Mucosa of rectum (tissue), 2 donors: ENCODE results near the gene SAMHD1.
"Not testable (repeated sequence)": the region's sequence is repeated elsewhere in the genome, so short reads cannot be mapped to it uniquely, and the experiment has no call there.

ENCODE experiments used
- H3K27ac ChIP-seq, 2 donors: one replicate each; pipeline ENCODE4 v1.7.0; 2013; ENCODE audit warnings: inconsistent platforms in 2 of 2, low read depth in 2 of 2, low read length in 2 of 2
- H3K27me3 ChIP-seq, 2 donors: one replicate each; pipeline ENCODE4 v1.7.0; 2013; ENCODE audit warnings: low read length in 2 of 2; ENCODE audit not compliant: control insufficient read depth in 2 of 2, insufficient read depth in 2 of 2
- H3K36me3 ChIP-seq, 2 donors: one replicate each; pipeline ENCODE4 v1.7.0; 2013; ENCODE audit warnings: low read length in 2 of 2; ENCODE audit not compliant: control insufficient read depth in 2 of 2, insufficient read depth in 2 of 2
- H3K4me1 ChIP-seq, 2 donors: one replicate each; pipeline ENCODE4 v1.7.0; 2013; ENCODE audit warnings: low read length in 2 of 2, mild to moderate bottlenecking in 1 of 2; ENCODE audit not compliant: control insufficient read depth in 2 of 2, insufficient read depth in 2 of 2
- H3K4me3 ChIP-seq, 2 donors: one replicate each; pipeline ENCODE4 v1.7.0; 2013; ENCODE audit warnings: low read length in 2 of 2
- H3K9ac ChIP-seq, 2 donors: one replicate each; pipeline ENCODE4 v1.7.0; 2013; ENCODE audit warnings: low read length in 2 of 2, low read depth in 1 of 2, mild to moderate bottlenecking in 1 of 2
- H3K9me3 ChIP-seq, 2 donors: one replicate each; pipeline ENCODE4 v1.7.0; 2013; ENCODE audit warnings: low read length in 2 of 2; ENCODE audit not compliant: control insufficient read depth in 2 of 2
- donor health status: healthy.
- donor health status: Normal muscosa, but diverticular disease.

SAMHD1 gene

DNA sequence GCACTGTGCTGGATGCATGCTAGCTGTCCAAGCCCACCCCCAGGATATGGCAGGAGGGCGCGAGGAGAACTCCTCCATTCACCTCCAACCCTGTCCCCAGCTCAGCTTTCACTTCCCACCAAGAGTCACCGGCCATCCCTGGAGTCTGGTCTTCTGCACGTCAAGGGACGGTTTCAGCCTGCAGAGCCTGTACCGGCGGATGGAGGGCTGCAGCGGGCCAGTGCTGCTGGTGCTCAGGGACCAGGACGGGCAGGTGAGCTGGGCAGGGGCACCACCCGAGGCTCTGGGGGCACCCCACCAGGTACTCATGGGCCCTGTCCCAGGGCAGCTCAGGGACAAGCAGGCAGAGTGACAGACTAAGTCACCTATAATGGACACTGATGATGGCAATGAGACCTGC, 72.6 kb downstream of the SAMHD1 start:
- H3K36me3 ChIP-seq, result peaks cover 3 to 6% of the 10 kb centered on the region in 2 donors
- H3K27me3 ChIP-seq, result no peaks in the 10 kb centered on the region
- no peak overlapping the region for H3K9ac ChIP-seq
- H3K4me1 ChIP-seq, result peaks cover 20 to 37% of the 10 kb centered on the region in 2 donors
- no peak overlapping the region for H3K27ac ChIP-seq
- H3K9me3 ChIP-seq, result no peaks in the 10 kb centered on the region
- H3K4me3 ChIP-seq, result no peak overlapping the region

DNA sequence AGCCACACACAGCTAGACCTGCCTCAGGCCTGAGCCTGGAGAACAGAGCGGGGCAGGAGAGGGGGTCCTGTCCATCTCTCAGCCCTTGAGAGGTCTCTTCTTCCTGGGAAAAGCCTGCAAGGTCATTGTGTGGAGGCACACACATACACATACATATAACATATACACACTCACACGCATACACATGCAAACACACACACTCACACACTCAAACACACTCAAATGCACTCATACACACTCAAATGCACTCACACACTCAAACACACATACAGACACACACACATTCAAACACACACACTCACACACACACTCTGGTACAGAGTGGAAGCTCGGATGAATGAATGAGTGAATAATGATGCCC, 75.1 kb downstream of the SAMHD1 start:
- Histone ChIP-seq H3K27me3 (no peaks in the 10 kb centered on the region), H3K36me3 (peaks cover 3 to 6% of the 10 kb centered on the region in 2 donors), H3K4me3 (peak overlapping the region; percentile 69 to 77), H3K9ac (peak overlapping the region; percentile 85 to 89), H3K4me1 (peaks cover 22 to 30% of the 10 kb centered on the region in 2 donors), H3K27ac (peak overlapping the region; percentile 90 to 91), H3K9me3 (no peaks in the 10 kb centered on the region)

DNA sequence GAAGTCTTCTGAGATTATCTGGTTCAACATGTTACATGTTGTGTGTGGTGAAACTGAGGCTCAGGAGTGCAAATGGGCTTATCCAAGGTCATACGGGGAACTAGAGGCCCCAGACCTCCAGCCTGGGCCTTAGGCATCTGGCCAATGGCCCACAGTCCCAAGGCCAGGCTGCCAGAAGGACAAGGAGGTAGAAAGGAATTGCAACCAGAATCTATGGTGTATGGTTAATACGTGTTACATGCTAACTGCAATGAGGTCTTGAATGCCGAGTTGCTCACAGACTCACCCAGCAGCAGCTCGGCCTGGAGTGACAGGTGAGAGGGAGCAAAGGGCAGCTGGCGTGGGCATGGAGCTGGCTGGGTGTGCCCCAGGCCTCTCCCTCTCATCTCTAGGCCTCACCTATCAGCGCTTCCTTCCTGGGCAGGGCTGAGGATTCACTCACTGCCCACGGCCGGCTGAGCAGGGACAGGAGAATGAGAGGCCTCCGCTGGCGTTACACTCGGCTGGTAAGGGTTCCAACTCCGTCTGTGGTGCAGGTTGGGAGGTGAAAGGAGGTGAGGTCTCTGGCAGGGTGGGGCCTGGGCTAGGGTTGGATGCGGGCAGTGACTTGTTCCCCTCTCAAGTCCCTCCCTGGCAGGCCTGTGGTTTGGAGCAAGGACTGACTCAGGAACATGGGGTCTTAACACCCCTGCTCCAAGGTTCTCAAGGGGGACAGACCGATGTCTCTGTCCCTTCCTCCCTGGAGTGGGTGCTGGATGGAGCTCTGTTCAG, 75.6 kb downstream of the SAMHD1 start, which contains the start of gene TLDC2:
TLDC2 (plus strand) TSS at position 437 of the 771 bp plus-strand sequence; CDS start at position 474, 37 bp downstream.
- Histone ChIP-seq H3K36me3 (peaks cover 3 to 6% of the 10 kb centered on the region in 2 donors), H3K4me3 (peak within 1 kb of the TSS; percentile 69 to 77), H3K9me3 (no peaks in the 10 kb centered on the region), H3K27ac (peak within 1 kb of the TSS; percentile 90 to 91), H3K27me3 (no peaks in the 10 kb centered on the region), H3K4me1 (peaks cover 22 to 28% of the 10 kb centered on the region in 2 donors), H3K9ac (peak within 1 kb of the TSS; percentile 85 to 89)

DNA sequence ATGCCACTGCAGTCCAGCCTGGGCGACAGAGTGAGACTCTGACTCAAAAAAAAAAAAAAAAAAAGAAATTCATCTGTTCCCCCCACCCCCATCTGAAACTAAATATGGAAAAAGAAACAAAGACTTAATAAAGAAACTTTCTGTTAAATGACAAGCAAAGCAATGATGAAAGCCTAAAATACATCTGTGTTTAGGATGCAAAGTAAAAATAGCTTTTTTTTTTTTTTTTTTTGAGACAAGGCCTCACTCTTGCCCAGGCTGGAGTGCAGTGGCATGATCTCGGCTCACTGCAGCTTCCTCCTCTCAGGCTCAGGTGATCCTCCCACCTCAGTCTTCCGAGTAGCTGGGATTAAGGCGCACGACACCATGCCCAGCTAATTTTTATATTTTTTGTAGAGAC, 76.4 kb downstream of the SAMHD1 start:
- Histone ChIP-seq H3K9ac (peak overlapping the region in 1 of 2 donors; percentile 55), H3K4me1 (peaks cover 22 to 28% of the 10 kb centered on the region in 2 donors), H3K27ac (peak overlapping the region; percentile 90 to 91)
- H3K9me3 ChIP-seq, H3K36me3 ChIP-seq, H3K4me3 ChIP-seq, H3K27me3 ChIP-seq: not testable (repeated sequence)

DNA sequence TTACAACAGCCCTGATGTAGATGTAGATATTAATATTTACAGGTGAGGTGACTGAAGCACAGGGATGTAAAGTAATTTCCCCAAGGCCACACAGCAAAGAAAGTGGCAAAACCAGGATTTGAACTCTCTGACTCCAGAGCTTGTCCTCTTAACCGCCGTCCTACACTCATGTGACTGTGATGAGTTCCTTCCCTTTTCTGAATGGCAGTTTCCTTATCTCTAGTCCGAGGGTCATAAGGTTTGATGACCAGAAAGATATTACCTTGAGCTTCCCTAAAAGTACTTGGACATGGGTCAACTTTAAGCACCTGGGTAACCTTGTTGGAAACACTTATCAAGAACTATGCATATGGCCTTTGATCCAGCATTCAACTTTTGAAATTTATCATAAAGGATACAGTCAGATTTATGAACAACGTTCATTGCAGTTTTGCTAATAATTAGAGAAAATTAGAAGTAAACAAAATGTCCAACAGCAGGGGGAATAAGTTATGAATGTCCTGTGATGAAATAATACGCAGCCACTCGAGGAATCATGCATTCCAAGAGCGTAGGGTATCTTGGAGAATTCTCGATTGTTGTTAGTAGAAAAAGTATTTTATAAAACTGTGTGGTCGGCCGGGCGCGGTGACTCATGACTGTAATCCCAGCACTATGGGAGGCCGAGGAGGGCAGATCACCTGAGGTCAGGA, 77.9 kb downstream of the SAMHD1 start:
- peak overlapping the region in 1 of 2 donors; percentile 23 for H3K27ac ChIP-seq
- H3K4me1 ChIP-seq, result peaks cover 22 to 28% of the 10 kb centered on the region in 2 donors
- H3K9ac ChIP-seq, result no peak overlapping the region
- no peaks in the 10 kb centered on the region for H3K36me3 ChIP-seq
- no peaks in the 10 kb centered on the region for H3K27me3 ChIP-seq
- H3K9me3 ChIP-seq, result no peaks in the 10 kb centered on the region
- no peak overlapping the region for H3K4me3 ChIP-seq

DNA sequence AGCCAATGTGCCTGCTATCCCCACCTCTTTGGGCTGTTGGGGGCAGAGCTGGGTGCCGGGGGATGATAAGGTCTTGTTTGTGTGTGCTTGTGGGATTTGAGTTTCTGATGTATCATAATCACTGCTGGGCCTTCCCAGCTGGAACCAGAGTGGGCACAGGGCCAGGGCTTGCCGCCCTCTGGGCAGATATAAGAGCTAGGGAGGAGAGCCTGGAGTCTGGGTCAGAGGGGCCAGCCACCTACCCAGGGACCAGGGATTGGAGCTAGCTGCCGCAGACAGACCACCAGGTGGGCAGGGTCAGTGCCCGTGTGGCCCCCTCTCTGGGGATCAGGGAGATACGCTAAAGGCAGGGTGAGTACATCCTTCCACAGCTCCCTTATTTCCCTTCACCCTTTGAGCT, 78.7 kb downstream of the SAMHD1 start:
- Histone ChIP-seq H3K4me1 (peaks cover 22 to 27% of the 10 kb centered on the region in 2 donors), H3K9me3 (no peaks in the 10 kb centered on the region), H3K9ac (peak overlapping the region in 1 of 2 donors; percentile 6), H3K36me3 (no peaks in the 10 kb centered on the region), H3K4me3 (no peak overlapping the region), H3K27ac (peak overlapping the region in 1 of 2 donors; percentile 23), H3K27me3 (no peaks in the 10 kb centered on the region)

DNA sequence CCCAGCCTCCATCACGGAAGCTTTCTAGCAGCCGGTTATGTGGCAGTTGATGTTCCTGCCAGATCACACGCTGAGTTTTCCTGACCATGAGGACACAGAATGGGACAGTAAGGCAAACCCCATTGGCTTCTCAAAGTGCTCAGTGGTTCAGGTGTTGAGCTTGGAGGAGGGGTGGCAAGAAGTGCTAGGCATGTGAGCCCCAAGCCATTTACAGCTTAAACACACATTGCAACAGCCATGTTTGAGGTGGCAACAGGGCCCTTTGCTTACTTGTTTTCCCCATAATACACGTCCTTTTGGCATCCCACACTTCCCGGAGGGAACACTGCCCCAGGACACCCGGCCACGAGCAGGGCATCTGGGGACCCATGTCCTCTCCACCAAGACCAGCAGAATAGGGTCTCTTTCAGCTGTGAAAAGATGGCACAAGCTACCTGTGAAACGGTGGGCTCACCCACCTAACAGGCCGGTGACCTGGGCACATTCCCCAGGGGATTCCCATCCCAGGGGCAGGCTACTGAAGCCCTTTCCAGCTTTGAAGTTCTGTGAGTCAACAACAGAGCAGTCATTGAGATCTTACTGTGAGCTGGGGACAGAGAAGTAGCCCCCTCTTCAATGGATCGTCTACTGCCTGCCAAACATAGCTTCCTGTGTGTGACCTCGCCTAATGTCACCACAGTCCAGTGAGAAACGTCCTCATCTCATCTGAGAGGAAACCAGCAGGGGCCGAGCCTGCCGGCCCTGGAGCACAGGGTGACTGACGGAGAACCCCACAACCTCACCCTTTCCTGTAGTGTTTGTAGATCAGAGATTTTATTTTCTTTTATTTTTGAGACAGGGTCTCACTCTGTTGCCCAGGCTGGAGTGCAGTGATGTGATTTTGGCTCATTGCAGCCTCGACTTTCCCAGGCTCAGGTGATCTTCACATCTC, 79.6 kb downstream of the SAMHD1 start:
- no peak overlapping the region for H3K4me3 ChIP-seq
- peaks cover 20 to 21% of the 10 kb centered on the region in 2 donors for H3K4me1 ChIP-seq
- H3K9me3 ChIP-seq, result no peaks in the 10 kb centered on the region
- no peak overlapping the region for H3K9ac ChIP-seq
- H3K36me3 ChIP-seq, result no peaks in the 10 kb centered on the region
- no peak overlapping the region for H3K27ac ChIP-seq
- no peaks in the 10 kb centered on the region for H3K27me3 ChIP-seq

DNA sequence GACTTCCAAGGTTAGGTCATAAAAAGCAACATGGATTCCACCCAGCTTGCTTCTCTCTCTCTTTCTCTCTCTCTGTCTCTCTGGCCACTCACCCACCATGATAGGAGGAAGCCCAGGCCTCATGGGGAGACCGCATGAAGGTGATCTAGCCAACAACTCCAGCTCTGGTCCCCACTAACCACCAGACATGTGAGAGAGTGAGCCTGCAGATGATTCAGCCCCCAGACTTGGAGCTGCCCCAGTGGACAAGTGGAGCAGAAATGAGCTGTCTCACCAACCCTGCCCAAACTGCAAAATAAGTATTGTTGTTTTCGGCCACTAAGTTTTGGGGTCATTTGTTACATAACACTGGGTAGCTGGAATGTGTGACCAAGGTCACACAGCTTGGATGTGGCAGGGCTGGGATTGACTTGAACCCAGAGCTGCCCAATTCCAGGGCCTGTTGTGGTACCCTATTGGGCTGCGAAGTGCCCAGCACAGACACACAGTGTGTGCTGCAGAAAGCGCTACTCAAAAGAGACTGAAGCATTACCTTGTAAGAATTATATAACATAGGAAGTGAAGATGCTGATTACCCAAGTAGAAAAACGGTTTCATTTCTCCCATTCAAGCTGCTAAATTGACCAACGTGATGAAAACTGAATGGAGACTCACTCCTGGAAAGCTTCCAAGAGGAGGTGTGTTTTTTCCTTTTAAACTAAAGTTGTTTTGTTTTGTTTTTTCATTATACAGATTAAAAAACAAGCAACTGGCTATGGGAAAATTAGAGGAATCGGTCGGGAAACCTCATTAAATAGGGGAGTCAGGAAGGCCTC, 84.6 kb downstream of the SAMHD1 start:
- H3K27me3 ChIP-seq, result no peaks in the 10 kb centered on the region
- H3K27ac ChIP-seq, result peak overlapping the region in 1 of 2 donors; percentile 32
- H3K4me3 ChIP-seq, result no peak overlapping the region
- H3K9ac ChIP-seq, result no peak overlapping the region
- H3K36me3 ChIP-seq, result no peaks in the 10 kb centered on the region
- peaks cover 6 to 7% of the 10 kb centered on the region in 2 donors for H3K4me1 ChIP-seq
- H3K9me3 ChIP-seq, result no peaks in the 10 kb centered on the region

DNA sequence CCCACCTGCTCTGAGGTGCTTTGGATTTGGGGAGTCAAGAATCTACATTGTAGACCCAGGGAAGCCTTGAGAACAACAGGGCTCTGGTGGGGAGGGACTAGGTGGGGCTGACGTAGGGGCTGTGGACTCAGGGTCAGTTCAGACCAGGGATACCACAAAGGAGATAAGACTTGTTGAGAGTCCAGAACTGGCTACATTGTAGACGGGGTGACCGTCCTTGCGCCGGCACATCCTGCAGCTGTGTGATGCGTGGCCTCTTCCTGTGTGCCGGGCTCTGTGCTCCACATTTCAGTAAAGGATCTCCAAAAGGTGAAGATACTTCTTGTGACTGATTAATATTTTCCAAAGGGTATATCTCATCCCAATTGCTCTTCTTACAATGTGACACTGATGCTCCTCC, 85.3 kb downstream of the SAMHD1 start:
- H3K4me3 ChIP-seq, result no peak overlapping the region
- H3K27me3 ChIP-seq, result no peaks in the 10 kb centered on the region
- H3K9me3 ChIP-seq, result no peaks in the 10 kb centered on the region
- peaks cover 12 to 13% of the 10 kb centered on the region in 2 donors for H3K4me1 ChIP-seq
- no peaks in the 10 kb centered on the region for H3K36me3 ChIP-seq
- H3K9ac ChIP-seq, result no peak overlapping the region
- no peak overlapping the region for H3K27ac ChIP-seq
